Prostate gland (tissue), 2 donors: ENCODE measurements around the gene AUTS2. TPM values are rescaled to one million over a fixed set of nuclear protein-coding genes. Genes with fewer than 3 reads are reported as not detected.

Experiments used
- DNase-seq: peaks from one replicate; pipeline ENCODE4 v3.0.0-alpha.2; 2019; ENCODE audit warnings: low spot score
- H3K27ac ChIP-seq, 2 donors: fragments of 200-600 bp; sonication (generic); 2 replicates each; pipeline ENCODE4 v1.5.1; 2017 to 2019
- H3K27me3 ChIP-seq: fragments of 200-600 bp; sonication (generic); replicated peaks from 2 replicates; pipeline ENCODE4 v1.5.1; 2019; ENCODE audit not compliant: insufficient read depth
- H3K36me3 ChIP-seq, 2 donors: fragments of 200-600 bp; sonication (generic); 1 replicate in 1 of 2; 2 replicates in 1 of 2; pipeline versions ENCODE4 v1.5.1 to v1.8.1; 2017 to 2019
- H3K4me1 ChIP-seq: fragments of 200-600 bp; sonication (generic); replicated peaks from 2 replicates; pipeline ENCODE4 v1.5.1; 2019
- H3K4me3 ChIP-seq, 2 donors: fragments of 200-600 bp; sonication (generic); 2 replicates each; pipeline ENCODE4 v1.5.1; 2017 to 2019
- H3K9me3 ChIP-seq: fragments of 200-600 bp; sonication (generic); 2 replicates; pipeline ENCODE4 v1.5.1; 2017
- CTCF ChIP-seq, 4 experiments: fragments of 200-600 bp in 2 of 4; fragments of 450-650 bp in 2 of 4; sonication (generic) in 2 of 4; IDR thresholded peaks; 1 replicate in 3 of 4; 2 replicates in 1 of 4; pipeline ENCODE4 v1.5.1; 2016 to 2019; ENCODE audit warnings: antibody characterized with exemption in 4 of 4, mild to moderate bottlenecking in 2 of 4, moderate library complexity in 2 of 4
- POLR2A ChIP-seq: fragments of 450-650 bp; IDR thresholded peaks from one replicate; pipeline ENCODE4 v1.6.1; 2016; ENCODE audit warnings: antibody characterized with exemption, mild to moderate bottlenecking
- POLR2AphosphoS5 ChIP-seq: sonication (generic); formaldehyde crosslinking; IDR thresholded peaks from one replicate; pipeline ENCODE4 v1.6.1; 2017; ENCODE audit warnings: antibody characterized with exemption
- WGBS: methylation state at CpG from one replicate; pipeline ENCODE4 v1.1.5; 2018; 5-methylcytosine and 5-hydroxymethylcytosine counted together
- intact Hi-C: fragments of 100-400 bp; cut with DNase I; formaldehyde crosslinking; loops from one replicate; pipeline ENCODE4 v1.14.2; 2022
- total RNA-seq, 2 donors: library from RNA; depleted of rRNA; stranded (reverse); fragments of >200 nt; gene quantifications; one replicate each; pipeline ENCODE4 v1.1.0, GENCODE V29; 2016

AUTS2 gene
- total RNA-seq, 2 donors from 2014 or later, result 25.0 to 55.2 TPM

GRCh38 chr7:70393956-70394355 lies 795.7 kb downstream of the AUTS2 start:
- no peaks in the 10 kb centered on the region for H3K4me1 ChIP-seq
- intact Hi-C loops, result no loop called here
- no peak overlapping the region for H3K27ac ChIP-seq
- no peaks in the 10 kb centered on the region for H3K27me3 ChIP-seq
- no peaks in the 10 kb centered on the region for H3K9me3 ChIP-seq
- DNase-seq, result no peak
- no peaks in the 10 kb centered on the region for H3K36me3 ChIP-seq
- H3K4me3 ChIP-seq, result no peak overlapping the region
- TF ChIP-seq POLR2AphosphoS5, result no peak
- TF ChIP-seq CTCF (IDR thresholded peaks at IDR 0.05), result no peak
- no peak for TF ChIP-seq POLR2A

DNA sequence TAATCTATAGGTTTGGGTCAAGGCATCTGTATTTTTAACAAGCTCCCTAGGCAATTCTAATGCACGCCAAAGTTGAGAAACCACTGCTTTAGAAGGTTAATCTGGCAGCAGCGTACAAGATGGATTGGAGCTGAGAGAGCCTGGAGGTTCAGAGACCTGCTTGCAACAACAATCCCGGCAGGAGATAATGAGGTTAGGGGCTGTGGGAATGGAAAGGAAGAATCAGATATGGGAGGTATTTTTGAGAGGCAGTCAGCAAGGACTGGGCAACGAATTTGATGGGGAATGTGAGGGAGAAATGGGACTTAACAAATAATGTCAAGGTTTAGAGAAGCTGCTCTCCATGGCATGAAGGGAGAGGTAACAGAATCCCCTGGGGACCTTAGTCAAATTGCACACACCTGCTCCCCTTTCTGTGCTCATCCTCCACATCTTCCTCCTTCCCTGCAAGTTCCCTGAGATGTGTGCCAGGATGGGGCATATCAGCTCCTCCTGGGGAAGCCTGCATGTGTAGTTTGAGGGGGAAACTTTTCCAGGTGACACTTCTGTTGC lies 802.6 kb downstream of the AUTS2 start:
- intact Hi-C loops, result no loop called here
- Histone ChIP-seq H3K9me3 (no peaks in the 10 kb centered on the region), H3K36me3 (no peaks in the 10 kb centered on the region), H3K4me3 (no peak overlapping the region), H3K4me1 (no peaks in the 10 kb centered on the region), H3K27me3 (no peaks in the 10 kb centered on the region), H3K27ac (no peak overlapping the region)
- TF ChIP-seq POLR2AphosphoS5 (no peak), POLR2A (no peak), CTCF (IDR thresholded peaks at IDR 0.05) (no peak)
- WGBS, result 96% methylated on average over 4 of the region's 4 CpGs
- no peak for DNase-seq

- intact Hi-C loops, result no loop called here
- no peaks in the 10 kb centered on the region for H3K27me3 ChIP-seq
- H3K27ac ChIP-seq, result no peak overlapping the region
Measured at GRCh38 chr7:70402069-70402468, 803.8 kb downstream of the AUTS2 start.

GRCh38 chr7:70405241-70405640 lies 807.0 kb downstream of the AUTS2 start:
- DNase-seq, result no peak
- H3K9me3 ChIP-seq, result no peaks in the 10 kb centered on the region
- 56% methylated on average over 5 of the region's 5 CpGs for WGBS
- H3K4me1 ChIP-seq, result no peaks in the 10 kb centered on the region
- TF ChIP-seq CTCF (IDR thresholded peaks at IDR 0.05) (no peak), POLR2AphosphoS5 (no peak), POLR2A (no peak)
- H3K4me3 ChIP-seq, result no peak overlapping the region
- H3K27ac ChIP-seq, result no peak overlapping the region
- no peaks in the 10 kb centered on the region for H3K27me3 ChIP-seq
- no peaks in the 10 kb centered on the region for H3K36me3 ChIP-seq
- intact Hi-C loops, result no loop called here

More at GRCh38 chr7:70402069-70402468, 803.8 kb downstream of the AUTS2 start:
- WGBS, result 95% methylated on average over 3 of the region's 3 CpGs
- no peak overlapping the region for H3K4me3 ChIP-seq
- no peaks in the 10 kb centered on the region for H3K36me3 ChIP-seq
- H3K9me3 ChIP-seq, result no peaks in the 10 kb centered on the region
- DNase-seq, result no peak
- no peaks in the 10 kb centered on the region for H3K4me1 ChIP-seq
- TF ChIP-seq POLR2AphosphoS5 (no peak), POLR2A (no peak), CTCF (IDR thresholded peaks at IDR 0.05) (no peak)

DNA sequence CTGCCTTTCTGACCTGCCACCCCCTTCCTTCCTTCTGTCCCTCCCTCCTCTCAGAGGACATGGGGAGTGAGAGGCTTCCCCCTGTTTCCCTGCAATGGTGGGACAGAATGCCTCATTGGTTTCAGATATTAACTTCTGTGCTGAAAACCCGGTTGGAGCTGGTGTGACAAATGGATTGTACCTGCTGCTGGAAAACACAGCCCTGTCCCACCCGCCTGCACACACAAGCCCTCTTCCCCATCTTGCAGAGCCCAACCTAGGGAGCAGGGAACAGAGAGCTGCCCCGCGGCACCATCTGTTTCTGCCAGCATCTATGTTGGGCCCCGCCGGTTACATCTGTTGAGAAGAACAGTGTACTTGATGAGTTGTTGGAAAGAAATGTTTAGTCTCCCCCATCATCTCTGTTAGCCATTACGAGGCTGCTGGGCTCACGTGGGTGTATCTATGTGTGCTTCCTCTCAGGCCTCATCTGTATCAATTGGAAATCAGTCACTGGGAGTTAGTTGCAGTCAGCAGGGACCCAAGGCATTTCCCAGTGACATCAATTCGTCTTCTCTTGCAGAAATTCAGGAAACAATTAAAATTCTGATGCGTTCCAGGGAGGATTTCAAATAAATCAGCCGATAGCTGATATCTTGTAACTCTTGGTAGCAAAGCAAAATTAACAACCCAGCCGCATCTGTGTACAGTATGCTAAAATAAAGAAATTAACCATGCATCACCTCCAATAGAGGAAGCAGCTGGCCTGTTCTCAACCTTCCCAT lies 808.1 kb downstream of the AUTS2 start:
- Histone ChIP-seq H3K27ac (no peak overlapping the region), H3K27me3 (no peaks in the 10 kb centered on the region), H3K4me3 (no peak overlapping the region), H3K4me1 (no peaks in the 10 kb centered on the region), H3K9me3 (no peaks in the 10 kb centered on the region), H3K36me3 (no peaks in the 10 kb centered on the region)
- no peak for DNase-seq
- WGBS, result 89% methylated on average over 12 of the region's 12 CpGs
- TF ChIP-seq POLR2A, result no peak
- no peak for TF ChIP-seq POLR2AphosphoS5
- no peak for TF ChIP-seq CTCF (IDR thresholded peaks at IDR 0.05)
- intact Hi-C loops, result no loop called here
